Natural killer cell treated with Interleukin-12 subunit alpha and Interleukin-12 subunit beta and Interleukin-15 and Interleukin-18, amount 100 ng/mL, for 72 hours (primary cell): ENCODE data around the gene MAP2K7. TPM values are rescaled to one million over a fixed set of nuclear protein-coding genes. Genes with fewer than 3 reads are reported as not detected.

Experiments used
- ATAC-seq, 2 donors: fragments of 150-1000 bp; cut with Tn5 transposase in 1 of 2; sonication (Bioruptor Pico), chemical (Tn5 transposase) in 1 of 2; 2 replicates each; pipeline ENCODE4 v1.10.0; 2021
- DNase-seq: peaks from one replicate; pipeline ENCODE4 v3.0.0; 2022; ENCODE audit warnings: low spot score
- H3K27ac Mint-ChIP-seq, 2 donors: 1 replicate in 1 of 2; 2 replicates in 1 of 2; pipeline ENCODE4 v1.8.0; 2022; ENCODE audit warnings: mixed read lengths in 2 of 2, mild to moderate bottlenecking in 1 of 2, moderate library complexity in 1 of 2
- H3K27me3 Mint-ChIP-seq, 2 donors: 1 replicate in 1 of 2; 2 replicates in 1 of 2; pipeline ENCODE4 v1.8.0; 2022; ENCODE audit warnings: mixed read lengths in 2 of 2
- H3K36me3 Mint-ChIP-seq: one replicate; pipeline ENCODE4 v1.8.0; 2022; ENCODE audit warnings: mixed read lengths
- H3K4me1 Mint-ChIP-seq, 2 donors: 1 replicate in 1 of 2; 2 replicates in 1 of 2; pipeline ENCODE4 v1.8.0; 2022; ENCODE audit warnings: low read depth in 2 of 2, mixed read lengths in 2 of 2, mild to moderate bottlenecking in 1 of 2
- H3K4me3 Mint-ChIP-seq: one replicate; pipeline ENCODE4 v1.8.0; 2022; ENCODE audit warnings: mixed read lengths
- H3K9me3 Mint-ChIP-seq: 2 replicates; pipeline ENCODE4 v1.8.0; 2022; ENCODE audit warnings: mixed read lengths
- total RNA-seq, 2 donors: library from RNA; stranded (reverse); gene quantifications; one replicate each; pipeline ENCODE4 v1.2.3, GENCODE V29; 2022

MAP2K7 gene
- total RNA-seq, 2 donors from 2014 or later, result 45.2 to 47.1 TPM

GRCh38 chr19:7871437-7872305, 32.0 kb upstream of the MAP2K7 start:
- peak; percentile 81 for DNase-seq
- ATAC-seq, result peak; percentile 0 to 7
- Mint-ChIP-seq H3K4me3 (peak overlapping the region; percentile 65), H3K36me3 (peaks cover 7% of the 10 kb centered on the region), H3K9me3 (no peaks in the 10 kb centered on the region), H3K27ac (peak overlapping the region in 1 of 2 donors; percentile 13), H3K4me1 (peaks cover 13 to 29% of the 10 kb centered on the region in 2 donors), H3K27me3 (peaks cover 12% of the 10 kb centered on the region in 2 donors)

- no peaks in the 10 kb centered on the region for H3K9me3 Mint-ChIP-seq
- DNase-seq (no peak), ATAC-seq (no peak)
- peaks cover 13 to 29% of the 10 kb centered on the region in 2 donors for H3K4me1 Mint-ChIP-seq
- peaks cover 7% of the 10 kb centered on the region for H3K36me3 Mint-ChIP-seq
- H3K4me3 Mint-ChIP-seq, result peak overlapping the region; percentile 65
- H3K27me3 Mint-ChIP-seq, result peaks cover 12% of the 10 kb centered on the region in 2 donors
- H3K27ac Mint-ChIP-seq, result peak overlapping the region in 1 of 2 donors; percentile 13
Measured at GRCh38 chr19:7872306-7873204, 31.1 kb upstream of the MAP2K7 start.

GRCh38 chr19:7873304-7874075, 30.2 kb upstream of the MAP2K7 start:
- peaks cover 7% of the 10 kb centered on the region for H3K36me3 Mint-ChIP-seq
- peaks cover 13 to 28% of the 10 kb centered on the region in 2 donors for H3K4me1 Mint-ChIP-seq
- no peaks in the 10 kb centered on the region for H3K9me3 Mint-ChIP-seq
- ATAC-seq, result no peak
- no peak for DNase-seq
- peaks cover 12% of the 10 kb centered on the region in 2 donors for H3K27me3 Mint-ChIP-seq
- H3K27ac Mint-ChIP-seq, result no peak overlapping the region
- H3K4me3 Mint-ChIP-seq, result peak overlapping the region; percentile 48

- Mint-ChIP-seq H3K36me3 (peaks cover 7% of the 10 kb centered on the region), H3K27ac (no peak within 1 kb of the TSS), H3K4me1 (peaks cover 13 to 24% of the 10 kb centered on the region in 2 donors), H3K27me3 (peaks cover 12% of the 10 kb centered on the region in 2 donors), H3K9me3 (no peaks in the 10 kb centered on the region), H3K4me3 (peak within 1 kb of the TSS; percentile 48)
- ATAC-seq (no peak), DNase-seq (no peak)
Measured at GRCh38 chr19:7874076-7874896, 29.4 kb upstream of the MAP2K7 start, which contains the start of gene PRR36. TSS of gene PRR36 (minus strand) at chr19:7874390. CDS start at chr19:7873689, 701 bp downstream.

- peaks cover 13 to 23% of the 10 kb centered on the region in 2 donors for H3K4me1 Mint-ChIP-seq
- peaks cover 12% of the 10 kb centered on the region in 2 donors for H3K27me3 Mint-ChIP-seq
- H3K9me3 Mint-ChIP-seq, result no peaks in the 10 kb centered on the region
- H3K36me3 Mint-ChIP-seq, result peaks cover 7% of the 10 kb centered on the region
- DNase-seq (no peak), ATAC-seq (no peak)
- H3K4me3 Mint-ChIP-seq, result no peak overlapping the region
- no peak overlapping the region for H3K27ac Mint-ChIP-seq
Measured at GRCh38 chr19:7874897-7875273, 28.8 kb upstream of the MAP2K7 start.

GRCh38 chr19:7877249-7877836, 26.3 kb upstream of the MAP2K7 start:
- Mint-ChIP-seq H3K9me3 (no peaks in the 10 kb centered on the region), H3K4me1 (peaks cover 0 to 4% of the 10 kb centered on the region in 2 donors), H3K27ac (no peak overlapping the region), H3K27me3 (no peaks in the 10 kb centered on the region), H3K4me3 (no peak overlapping the region), H3K36me3 (no peaks in the 10 kb centered on the region)
- ATAC-seq (no peak), DNase-seq (no peak)

- no peak overlapping the region for H3K27ac Mint-ChIP-seq
- H3K27me3 Mint-ChIP-seq, result no peaks in the 10 kb centered on the region
- ATAC-seq (peak; percentile 21 to 57), DNase-seq (no peak)
- H3K4me1 Mint-ChIP-seq, result peaks cover 0 to 5% of the 10 kb centered on the region in 2 donors
- H3K4me3 Mint-ChIP-seq, result no peak overlapping the region
- H3K36me3 Mint-ChIP-seq, result no peaks in the 10 kb centered on the region
- no peaks in the 10 kb centered on the region for H3K9me3 Mint-ChIP-seq
Measured at GRCh38 chr19:7879111-7879807, 24.4 kb upstream of the MAP2K7 start.

- Mint-ChIP-seq H3K36me3 (no peaks in the 10 kb centered on the region), H3K9me3 (no peaks in the 10 kb centered on the region), H3K27me3 (no peaks in the 10 kb centered on the region), H3K27ac (no peak overlapping the region), H3K4me3 (no peak overlapping the region), H3K4me1 (peaks cover 0 to 2% of the 10 kb centered on the region in 2 donors)
- ATAC-seq (peak in 1 of 2 donors; percentile 27), DNase-seq (no peak)
Measured at GRCh38 chr19:7879836-7880235, 23.8 kb upstream of the MAP2K7 start.

- H3K27me3 Mint-ChIP-seq, result no peaks in the 10 kb centered on the region
- DNase-seq, result no peak
- H3K27ac Mint-ChIP-seq, result no peak overlapping the region
- H3K4me1 Mint-ChIP-seq, result peaks cover 0 to 2% of the 10 kb centered on the region in 2 donors
- no peaks in the 10 kb centered on the region for H3K36me3 Mint-ChIP-seq
- H3K9me3 Mint-ChIP-seq, result no peaks in the 10 kb centered on the region
- ATAC-seq, result no peak
- no peak overlapping the region for H3K4me3 Mint-ChIP-seq
Measured at GRCh38 chr19:7881910-7882309, 21.8 kb upstream of the MAP2K7 start.

- no peak overlapping the region for H3K4me3 Mint-ChIP-seq
- H3K27ac Mint-ChIP-seq, result no peak overlapping the region
- peaks cover 0 to 2% of the 10 kb centered on the region in 2 donors for H3K4me1 Mint-ChIP-seq
- no peaks in the 10 kb centered on the region for H3K9me3 Mint-ChIP-seq
- no peak for DNase-seq
- peaks cover 2 to 7% of the 10 kb centered on the region in 2 donors for H3K27me3 Mint-ChIP-seq
- no peaks in the 10 kb centered on the region for H3K36me3 Mint-ChIP-seq
- no peak for ATAC-seq
Measured at GRCh38 chr19:7883105-7883504, 20.6 kb upstream of the MAP2K7 start.

GRCh38 chr19:7883796-7884570, 19.7 kb upstream of the MAP2K7 start:
- no peak for DNase-seq
- peaks cover 0 to 2% of the 10 kb centered on the region in 2 donors for H3K4me1 Mint-ChIP-seq
- H3K36me3 Mint-ChIP-seq, result no peaks in the 10 kb centered on the region
- no peaks in the 10 kb centered on the region for H3K9me3 Mint-ChIP-seq
- no peak overlapping the region for H3K27ac Mint-ChIP-seq
- no peak for ATAC-seq
- H3K4me3 Mint-ChIP-seq, result no peak overlapping the region
- H3K27me3 Mint-ChIP-seq, result peaks cover 2 to 7% of the 10 kb centered on the region in 2 donors
